Endothelial cell of umbilical vein (primary cell): ENCODE data around the gene PABPC1L. TPM values are rescaled to one million over a fixed set of nuclear protein-coding genes. Genes with fewer than 3 reads are reported as not detected.

ENCODE experiments used
- BruUV-seq: library from RNA; stranded (reverse); fragments of 400-500 nt; replicated peaks from 2 replicates; lab custom pipeline; 2021; lab: Mats Ljungman, UMichigan
- CTCF ChIA-PET: fragments of 300-600, 350-600 bp; sonication (Branson Sonifier 250); formaldehyde crosslinking; loops from one replicate; lab custom pipeline; 2021; ENCODE audit warnings: antibody characterized with exemption, inconsistent platforms; lab: Charles Lee
- POLR2A ChIA-PET: fragments of 300-600, 350-600 bp; sonication (Branson Sonifier 250); formaldehyde crosslinking; loops from one replicate; lab custom pipeline; 2021; ENCODE audit warnings: antibody characterized with exemption, inconsistent platforms; lab: Charles Lee
- DNase-seq: peaks from one replicate; pipeline ENCODE4 v3.0.0-alpha.2; 2011; ENCODE audit warnings: low read depth, low spot score
- FAIRE-seq: peaks from 2 replicates; lab custom pipeline; 2011; peaks lifted over from hg19 to GRCh38; lab: Jason Lieb, UNC
- H2AFZ ChIP-seq: 2 replicates; pipeline ENCODE4 v1.6.0; 2012; ENCODE audit warnings: low read depth, low read length, control low read depth, inconsistent platforms
- H3K27ac ChIP-seq: 2 replicates; pipeline ENCODE4 v1.5.1; 2011; ENCODE audit warnings: low read depth, mild to moderate bottlenecking, control low read depth, low read length, moderate library complexity; ENCODE audit not compliant: insufficient read depth
- H3K27me3 ChIP-seq, 2 experiments: 2 replicates each; pipeline versions ENCODE4 v1.6.0 to v1.6.1; 2011; ENCODE audit warnings: low read length in 2 of 2, mixed read lengths in 1 of 2; ENCODE audit not compliant: control insufficient read depth in 2 of 2, insufficient read depth in 2 of 2
- H3K36me3 ChIP-seq, 2 experiments: 2 replicates in 1 of 2; 3 replicates in 1 of 2; pipeline ENCODE4 v1.5.1; 2011; ENCODE audit warnings: low read length in 2 of 2, mild to moderate bottlenecking in 1 of 2, moderate library complexity in 1 of 2; ENCODE audit not compliant: control insufficient read depth in 2 of 2, insufficient read depth in 2 of 2; ENCODE audit errors: extremely low read depth in 1 of 2
- H3K4me1 ChIP-seq: 3 replicates; pipeline ENCODE4 v1.5.1; 2011; ENCODE audit warnings: mild to moderate bottlenecking, low read length; ENCODE audit not compliant: control insufficient read depth, insufficient read depth; ENCODE audit errors: extremely low read depth
- H3K4me2 ChIP-seq: 2 replicates; pipeline ENCODE4 v1.6.1; 2011; ENCODE audit warnings: low read length, control low read depth, mixed read lengths; ENCODE audit not compliant: insufficient read depth
- H3K4me3 ChIP-seq, 3 experiments: fragments of 200-600 bp in 1 of 3; sonication (generic), shearing (Covaris generic) in 1 of 3; replicated peaks in 1 of 3; 2 replicates each; pipeline ENCODE4 v1.5.1; 2011 to 2016; ENCODE audit warnings: control low read depth in 3 of 3, low read length in 3 of 3, mild to moderate bottlenecking in 2 of 3, inconsistent platforms in 1 of 3, low read depth in 1 of 3, moderate library complexity in 1 of 3; ENCODE audit not compliant: insufficient read depth in 1 of 3
- H3K79me2 ChIP-seq: 2 replicates; pipeline ENCODE4 v1.6.0; 2012; ENCODE audit warnings: low read length, inconsistent platforms; ENCODE audit not compliant: control insufficient read depth, insufficient read depth
- H3K9ac ChIP-seq: replicated peaks from 2 replicates; pipeline ENCODE3; 2011; ENCODE audit warnings: low read length, control low read depth; ENCODE audit not compliant: insufficient read depth; ENCODE audit errors: extremely low read depth
- H3K9me1 ChIP-seq: replicated peaks from 3 replicates; pipeline ENCODE4 v1.6.0; 2011; ENCODE audit warnings: mild to moderate bottlenecking, low read length; ENCODE audit not compliant: control insufficient read depth, insufficient read depth; ENCODE audit errors: extremely low read depth
- H3K9me3 ChIP-seq: replicated peaks from 2 replicates; pipeline ENCODE4 v1.5.1; 2012; ENCODE audit warnings: low read length, inconsistent platforms; ENCODE audit not compliant: control insufficient read depth, insufficient read depth
- H4K20me1 ChIP-seq: replicated peaks from 2 replicates; pipeline ENCODE3; 2011; ENCODE audit warnings: mild to moderate bottlenecking, low read length; ENCODE audit not compliant: control insufficient read depth, insufficient read depth; ENCODE audit errors: extremely low read depth
- CTCF ChIP-seq, 2 donors: IDR thresholded peaks; 1 replicate in 1 of 2; 2 replicates in 1 of 2; pipeline ENCODE4 v1.5.1; 2011; ENCODE audit warnings: low read length in 2 of 2, mild to moderate bottlenecking in 2 of 2, moderate library complexity in 2 of 2, control low read depth in 1 of 2, inconsistent platforms in 1 of 2, low read depth in 1 of 2; ENCODE audit not compliant: insufficient read depth in 1 of 2; ENCODE audit errors: extremely low read depth in 1 of 2
- EZH2 ChIP-seq: IDR thresholded peaks from 2 replicates; pipeline ENCODE4 v1.6.1; 2012; ENCODE audit warnings: borderline replicate concordance, low read depth, mild to moderate bottlenecking, moderate library complexity, low read length, inconsistent platforms; ENCODE audit not compliant: severe bottlenecking
- FOS ChIP-seq: IDR thresholded peaks from 2 replicates; pipeline ENCODE4 v1.6.1; 2011; ENCODE audit warnings: mild to moderate bottlenecking, low read length, moderate library complexity, borderline replicate concordance; ENCODE audit not compliant: insufficient read depth
- GATA2 ChIP-seq: IDR thresholded peaks from 2 replicates; pipeline ENCODE4 v1.7.0; 2011; ENCODE audit warnings: low read depth, mild to moderate bottlenecking, moderate library complexity, mixed read lengths, low read length; ENCODE audit not compliant: insufficient read length, insufficient read depth
- JUN ChIP-seq: IDR thresholded peaks from 2 replicates; pipeline ENCODE4 v1.6.1; 2011; ENCODE audit warnings: borderline replicate concordance, low read depth; ENCODE audit not compliant: insufficient read length, insufficient read depth
- MAX ChIP-seq: IDR thresholded peaks from 2 replicates; pipeline ENCODE4 v1.6.1; 2011; ENCODE audit not compliant: insufficient read depth, insufficient read length
- MYC ChIP-seq: IDR thresholded peaks from one replicate; pipeline ENCODE4 v1.6.1; 2011; ENCODE audit warnings: mild to moderate bottlenecking, low read depth, low read length
- POLR2A ChIP-seq: IDR thresholded peaks from 2 replicates; pipeline ENCODE4 v1.6.1; 2012; ENCODE audit warnings: low read depth, mild to moderate bottlenecking, control low read depth, low read length
- POLR2AphosphoS5 ChIP-seq: IDR thresholded peaks from 2 replicates; pipeline ENCODE4 v1.6.1; 2012; ENCODE audit warnings: low read depth, mild to moderate bottlenecking, control low read depth, low read length, moderate library complexity; ENCODE audit not compliant: insufficient read depth
- dilution Hi-C: fragments of 300-500 bp; cut with MboI; formaldehyde crosslinking; loops from one replicate; pipeline ENCODE4 v1.15.0; 2019; ENCODE audit warnings: low sequenced_read_pairs; ENCODE audit not compliant: extremely low pct_ligation_motif_present
- intact Hi-C: fragments of 100-400 bp; cut with micrococcal nuclease; formaldehyde crosslinking; loops from one replicate; pipeline ENCODE4 v1.10.0; 2022
- polyA plus RNA-seq, 4 experiments: library from polyadenylated mRNA; depleted of rRNA in 3 of 4; stranded (reverse) in 3 of 4; unstranded in 1 of 4; fragments of >200 nt; gene quantifications; 2 replicates each; pipeline versions ENCODE4 v1.2.1 to v1.2.3, GENCODE V29; 2011 to 2012; ENCODE audit warnings: missing spikeins in 1 of 4
- total RNA-seq: library from RNA; stranded (reverse); gene quantifications from 2 replicates; pipeline ENCODE4 v1.2.3, GENCODE V29; 2021

PABPC1L gene
- total and polyA plus RNA-seq, 2 donors (not counting 3 experiments of a cell fraction or from before 2014, with no cell fraction given): 7.8 to 12.6 TPM

DNA sequence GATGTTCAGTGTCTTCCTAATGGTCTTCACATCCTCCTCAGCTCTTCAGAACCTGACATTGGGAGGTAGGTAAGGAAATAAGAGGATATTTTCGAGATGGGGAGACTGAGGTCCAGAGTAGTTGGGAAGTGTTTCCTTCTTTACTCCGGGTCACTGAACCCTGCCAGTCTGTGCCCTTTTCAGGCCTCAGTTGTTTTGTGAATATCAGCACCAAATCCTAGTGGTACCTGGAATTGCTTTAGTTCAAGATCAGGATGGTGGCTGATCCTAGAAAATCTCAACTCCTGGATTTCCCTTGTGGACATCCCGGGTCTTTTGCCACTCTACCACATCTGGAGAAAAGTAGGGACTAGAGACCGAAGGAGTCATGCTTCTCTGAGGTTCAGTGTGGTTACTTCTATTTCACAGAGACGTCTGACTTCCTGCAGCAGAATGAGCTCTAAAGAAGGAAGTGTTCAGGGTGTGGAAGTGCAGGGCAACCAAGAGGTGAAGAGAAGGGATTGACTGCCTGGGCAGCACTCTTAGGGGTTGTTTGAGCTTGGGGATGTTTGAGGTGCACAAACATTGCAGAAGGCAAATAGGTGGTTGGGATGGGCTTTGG is 57.4 kb downstream of the PABPC1L start:
- no peaks in the 10 kb centered on the region for H3K9me3 ChIP-seq
- peaks cover 44% of the 10 kb centered on the region for H3K4me1 ChIP-seq
- CTCF ChIA-PET: interaction anchor here (0.6 to 1.9 kb wide), 2 partner anchors 10 to 26 kb away, joined by 3 to 5 read pairs; no protein-coding TSS in a partner anchor
- H3K27ac ChIP-seq: no peak overlapping the region
- peak overlapping the region; percentile 5 for H3K9ac ChIP-seq
- H2AFZ ChIP-seq: no peak overlapping the region
- no peaks in the 10 kb centered on the region for H3K36me3 ChIP-seq
- no peaks in the 10 kb centered on the region for H3K9me1 ChIP-seq
- no peaks in the 10 kb centered on the region for H3K27me3 ChIP-seq
- peaks cover 35% of the 10 kb centered on the region for H3K79me2 ChIP-seq
- intact Hi-C loops: loop anchor here (2.0 to 10.0 kb wide), 4 partner anchors 25 to 1005 kb away; partner anchors contain the start of genes DNTTIP1, WFDC3 and ZNF335
- POLR2A ChIA-PET: no interaction called here
- peak overlapping the region; percentile 59 to 92 (median 64) for H3K4me3 ChIP-seq
- dilution Hi-C loops: no loop called here
- H4K20me1 ChIP-seq: no peaks in the 10 kb centered on the region
- FAIRE-seq (peak; percentile 44), DNase-seq (peak; percentile 14)
- H3K4me2 ChIP-seq: peak overlapping the region; percentile 83
- TF ChIP-seq EZH2: no peak
- TF ChIP-seq GATA2: no peak
- no peak for TF ChIP-seq POLR2AphosphoS5
- TF ChIP-seq FOS: no peak
- no peak for TF ChIP-seq CTCF (IDR thresholded peaks at IDR 0.05; ENCODE audit: extremely low read depth in 1 of 2, insufficient read depth in 1 of 2, low read depth in 1 of 2, low read length in 2 of 2)
- no peak for TF ChIP-seq POLR2A
- no peak for TF ChIP-seq MYC
- no peak for TF ChIP-seq JUN
- no peak for TF ChIP-seq MAX
- no TSS peak for BruUV-seq
